Measurements from ENCODE around the gene PSD2.

The PSD2 gene

GRCh38 chr5:139825690-139826089 is 30.1 kb downstream of the PSD2 start:
- Histone ChIP-seq H3K4me1 (ENCODE audit: low read length) (no peaks in the 10 kb centered on the region), H3K27ac (ENCODE audit: low read length) (no peak overlapping the region), H3K79me2 (ENCODE audit: low read length) (no peaks in the 10 kb centered on the region), H3K36me3 (replicated peaks; ENCODE audit: low read depth, low read length) (no peaks in the 10 kb centered on the region), H3K4me3 (ENCODE audit: low read length) (no peak overlapping the region), H2AFZ (ENCODE audit: low read depth, low read length) (no peak overlapping the region), H3K9me3 (ENCODE audit: insufficient read depth, low read length) (no peaks in the 10 kb centered on the region), H3K4me2 (ENCODE audit: low read length) (no peak overlapping the region), H4K20me1 (ENCODE audit: insufficient read depth, low read length) (no peaks in the 10 kb centered on the region), H3K9ac (ENCODE audit: low read length) (no peak overlapping the region), H3K27me3 (ENCODE audit: low read depth, low read length) (no peaks in the 10 kb centered on the region)
- TF ChIP-seq, protein P1, sequence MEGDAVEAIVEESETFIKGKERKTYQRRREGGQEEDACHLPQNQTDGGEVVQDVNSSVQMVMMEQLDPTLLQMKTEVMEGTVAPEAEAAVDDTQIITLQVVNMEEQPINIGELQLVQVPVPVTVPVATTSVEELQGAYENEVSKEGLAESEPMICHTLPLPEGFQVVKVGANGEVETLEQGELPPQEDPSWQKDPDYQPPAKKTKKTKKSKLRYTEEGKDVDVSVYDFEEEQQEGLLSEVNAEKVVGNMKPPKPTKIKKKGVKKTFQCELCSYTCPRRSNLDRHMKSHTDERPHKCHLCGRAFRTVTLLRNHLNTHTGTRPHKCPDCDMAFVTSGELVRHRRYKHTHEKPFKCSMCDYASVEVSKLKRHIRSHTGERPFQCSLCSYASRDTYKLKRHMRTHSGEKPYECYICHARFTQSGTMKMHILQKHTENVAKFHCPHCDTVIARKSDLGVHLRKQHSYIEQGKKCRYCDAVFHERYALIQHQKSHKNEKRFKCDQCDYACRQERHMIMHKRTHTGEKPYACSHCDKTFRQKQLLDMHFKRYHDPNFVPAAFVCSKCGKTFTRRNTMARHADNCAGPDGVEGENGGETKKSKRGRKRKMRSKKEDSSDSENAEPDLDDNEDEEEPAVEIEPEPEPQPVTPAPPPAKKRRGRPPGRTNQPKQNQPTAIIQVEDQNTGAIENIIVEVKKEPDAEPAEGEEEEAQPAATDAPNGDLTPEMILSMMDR (IDR thresholded peaks at IDR 0.05; ENCODE audit: low read depth, low read length): no peak
- TF ChIP-seq EZH2phosphoT487 (IDR thresholded peaks at IDR 0.05; ENCODE audit: low read depth): no peak

- Histone ChIP-seq H3K79me2 (ENCODE audit: low read length) (no peaks in the 10 kb centered on the region), H3K4me1 (ENCODE audit: low read length) (no peaks in the 10 kb centered on the region), H2AFZ (ENCODE audit: low read depth, low read length) (no peak overlapping the region), H3K9ac (ENCODE audit: low read length) (no peak overlapping the region), H3K27me3 (ENCODE audit: low read depth, low read length) (peaks cover 13% of the 10 kb centered on the region; the same call in 1 of the 2 replicates), H3K27ac (ENCODE audit: low read length) (no peak overlapping the region), H3K36me3 (replicated peaks; ENCODE audit: low read depth, low read length) (no peaks in the 10 kb centered on the region), H3K4me3 (ENCODE audit: low read length) (no peak overlapping the region), H3K9me3 (ENCODE audit: insufficient read depth, low read length) (no peaks in the 10 kb centered on the region), H3K4me2 (ENCODE audit: low read length) (no peak overlapping the region), H4K20me1 (ENCODE audit: insufficient read depth, low read length) (no peaks in the 10 kb centered on the region)
- no peak for TF ChIP-seq EZH2phosphoT487 (IDR thresholded peaks at IDR 0.05; ENCODE audit: low read depth)
- TF ChIP-seq, protein P1 (IDR thresholded peaks at IDR 0.05; ENCODE audit: low read depth, low read length): no peak
These were observed 32.7 kb downstream of the PSD2 start for GRCh38 chr5:139828207-139828895.

DNA sequence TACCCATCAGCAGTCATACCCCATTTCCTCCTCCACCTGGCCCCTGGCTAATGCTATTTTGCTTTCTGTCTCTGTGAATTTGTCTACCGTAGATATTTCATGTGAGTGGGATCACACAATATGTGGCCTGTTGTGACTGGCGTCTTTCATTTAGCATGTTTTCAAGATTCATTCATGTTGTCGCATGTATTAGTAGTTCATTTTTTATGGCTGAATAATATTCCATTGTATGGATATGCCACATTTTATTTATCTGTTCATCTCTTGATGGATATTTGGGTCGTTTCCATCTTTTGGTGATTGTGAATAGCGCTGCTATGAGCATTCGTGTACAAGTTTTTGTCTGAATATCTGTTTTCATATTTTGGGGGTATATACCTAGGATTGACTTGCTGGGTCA is 33.9 kb downstream of the PSD2 start:
- Histone ChIP-seq H3K79me2 (ENCODE audit: low read length) (no peaks in the 10 kb centered on the region), H4K20me1 (ENCODE audit: insufficient read depth, low read length) (no peaks in the 10 kb centered on the region), H3K4me2 (ENCODE audit: low read length) (no peak overlapping the region), H3K4me1 (ENCODE audit: low read length) (no peaks in the 10 kb centered on the region), H2AFZ (ENCODE audit: low read depth, low read length) (no peak overlapping the region), H3K4me3 (ENCODE audit: low read length) (no peak overlapping the region), H3K9ac (ENCODE audit: low read length) (no peak overlapping the region), H3K9me3 (ENCODE audit: insufficient read depth, low read length) (no peaks in the 10 kb centered on the region), H3K36me3 (replicated peaks; ENCODE audit: low read depth, low read length) (no peaks in the 10 kb centered on the region), H3K27ac (ENCODE audit: low read length) (no peak overlapping the region), H3K27me3 (ENCODE audit: low read depth, low read length) (peaks cover 14% of the 10 kb centered on the region; the same call in 1 of the 2 replicates)
- TF ChIP-seq EZH2phosphoT487 (IDR thresholded peaks at IDR 0.05; ENCODE audit: low read depth): no peak
- TF ChIP-seq, protein P1 (IDR thresholded peaks at IDR 0.05; ENCODE audit: low read depth, low read length): no peak

GRCh38 chr5:139831624-139832023 is 36.0 kb downstream of the PSD2 start:
- peaks cover 14% of the 10 kb centered on the region; the same call in 1 of the 2 replicates for H3K27me3 ChIP-seq (ENCODE audit: low read depth, low read length)
- TF ChIP-seq EZH2phosphoT487 (IDR thresholded peaks at IDR 0.05; ENCODE audit: low read depth): no peak
- TF ChIP-seq, protein P1 (IDR thresholded peaks at IDR 0.05; ENCODE audit: low read depth, low read length): no peak
- no peaks in the 10 kb centered on the region for H3K4me1 ChIP-seq (ENCODE audit: low read length)
- H3K27ac ChIP-seq (ENCODE audit: low read length): no peak overlapping the region
- H4K20me1 ChIP-seq (ENCODE audit: insufficient read depth, low read length): no peaks in the 10 kb centered on the region
- H3K36me3 ChIP-seq (replicated peaks; ENCODE audit: low read depth, low read length): no peaks in the 10 kb centered on the region
- H3K79me2 ChIP-seq (ENCODE audit: low read length): no peaks in the 10 kb centered on the region
- H3K4me2 ChIP-seq (ENCODE audit: low read length): no peak overlapping the region
- H2AFZ ChIP-seq (ENCODE audit: low read depth, low read length): no peak overlapping the region
- no peak overlapping the region for H3K9ac ChIP-seq (ENCODE audit: low read length)
- no peak overlapping the region for H3K4me3 ChIP-seq (ENCODE audit: low read length)
- H3K9me3 ChIP-seq (ENCODE audit: insufficient read depth, low read length): no peaks in the 10 kb centered on the region

Measured in OCI-LY3 (cell line).